Endothelial cell (in vitro differentiated cells): ENCODE data around the gene NTM. TPM values are rescaled to one million over a fixed set of nuclear protein-coding genes. Genes with fewer than 3 reads are reported as not detected.

Source experiments
- DNase-seq: peaks from one replicate; pipeline ENCODE4 v3.0.0; 2021; ENCODE audit warnings: low spot score
- H3K27ac Mint-ChIP-seq: one replicate; pipeline ENCODE4 v1.8.0; 2021; ENCODE audit warnings: mixed read lengths, inconsistent platforms; ENCODE audit not compliant: unreplicated experiment
- H3K27me3 Mint-ChIP-seq: one replicate; pipeline ENCODE4 v1.8.0; 2021; ENCODE audit warnings: mild to moderate bottlenecking, moderate library complexity, mixed read lengths, inconsistent platforms; ENCODE audit not compliant: unreplicated experiment
- H3K36me3 Mint-ChIP-seq: one replicate; pipeline ENCODE4 v1.8.0; 2021; ENCODE audit warnings: mild to moderate bottlenecking, low read depth, mixed read lengths, inconsistent platforms; ENCODE audit not compliant: unreplicated experiment
- H3K4me1 Mint-ChIP-seq: one replicate; pipeline ENCODE4 v1.8.0; 2021; ENCODE audit warnings: mild to moderate bottlenecking, mixed read lengths, inconsistent platforms; ENCODE audit not compliant: unreplicated experiment
- H3K4me3 Mint-ChIP-seq: one replicate; pipeline ENCODE4 v1.8.0; 2021; ENCODE audit warnings: mild to moderate bottlenecking, mixed read lengths, inconsistent platforms; ENCODE audit not compliant: unreplicated experiment
- H3K9me3 Mint-ChIP-seq: one replicate; pipeline ENCODE4 v1.8.0; 2021; ENCODE audit warnings: mixed read lengths, inconsistent platforms; ENCODE audit not compliant: unreplicated experiment
- CTCF ChIP-seq: fragments of 200-600 bp; sonication (generic); IDR thresholded peaks from one replicate; pipeline ENCODE4 v1.5.0; 2021; ENCODE audit warnings: antibody characterized with exemption; ENCODE audit not compliant: unreplicated experiment
- total RNA-seq: library from RNA; stranded (reverse); fragmentation: NEBNext Ultra II Directional; extraction: Animal tissue kit (Norgen Biotek cat#: 25700); gene quantifications from one replicate; pipeline ENCODE4 v1.2.1, GENCODE V29; 2021; ENCODE audit not compliant: unreplicated experiment

The NTM gene
- total RNA-seq, 1 donor from 2014 or later: 3.6 TPM

GRCh38 chr11:132030896-132031295 is 660.5 kb downstream of the NTM start:
- Mint-ChIP-seq H3K4me3 (no peak overlapping the region), H3K27ac (no peak overlapping the region), H3K4me1 (peaks cover 7% of the 10 kb centered on the region), H3K36me3 (no peaks in the 10 kb centered on the region), H3K9me3 (no peaks in the 10 kb centered on the region), H3K27me3 (peaks cover 2% of the 10 kb centered on the region)
- TF ChIP-seq CTCF: no peak
- no peak for DNase-seq

- peaks cover under 1% of the 10 kb centered on the region for H3K27me3 Mint-ChIP-seq
- no peak for TF ChIP-seq CTCF
- H3K4me3 Mint-ChIP-seq: no peak overlapping the region
- no peak for DNase-seq
- no peaks in the 10 kb centered on the region for H3K36me3 Mint-ChIP-seq
- no peaks in the 10 kb centered on the region for H3K4me1 Mint-ChIP-seq
- no peaks in the 10 kb centered on the region for H3K9me3 Mint-ChIP-seq
- no peak overlapping the region for H3K27ac Mint-ChIP-seq
Measured at GRCh38 chr11:132032555-132032954, 662.1 kb downstream of the NTM start.

- no peaks in the 10 kb centered on the region for H3K4me1 Mint-ChIP-seq
- no peaks in the 10 kb centered on the region for H3K27me3 Mint-ChIP-seq
- no peak for DNase-seq
- no peak overlapping the region for H3K4me3 Mint-ChIP-seq
- H3K36me3 Mint-ChIP-seq: no peaks in the 10 kb centered on the region
- H3K9me3 Mint-ChIP-seq: no peaks in the 10 kb centered on the region
- TF ChIP-seq CTCF: no peak
- H3K27ac Mint-ChIP-seq: no peak overlapping the region
Measured at GRCh38 chr11:132033051-132033450, 662.6 kb downstream of the NTM start.

GRCh38 chr11:132035228-132035627 is 664.8 kb downstream of the NTM start:
- no peaks in the 10 kb centered on the region for H3K27me3 Mint-ChIP-seq
- H3K27ac Mint-ChIP-seq: no peak overlapping the region
- H3K36me3 Mint-ChIP-seq: no peaks in the 10 kb centered on the region
- H3K9me3 Mint-ChIP-seq: no peaks in the 10 kb centered on the region
- no peak for DNase-seq
- no peak for TF ChIP-seq CTCF
- peaks cover 4% of the 10 kb centered on the region for H3K4me1 Mint-ChIP-seq
- H3K4me3 Mint-ChIP-seq: no peak overlapping the region

- Mint-ChIP-seq H3K4me3 (no peak overlapping the region), H3K9me3 (no peaks in the 10 kb centered on the region), H3K4me1 (peaks cover 4% of the 10 kb centered on the region), H3K36me3 (no peaks in the 10 kb centered on the region), H3K27me3 (no peaks in the 10 kb centered on the region), H3K27ac (no peak overlapping the region)
- no peak for TF ChIP-seq CTCF
- no peak for DNase-seq
Measured at GRCh38 chr11:132035766-132036165, 665.4 kb downstream of the NTM start.
